Activated naive CD8-positive, alpha-beta T cell treated with anti-CD3 and anti-CD28 coated beads, Interleukin-2, amount 50 U/mL, for 24 hours (primary cell): ENCODE results near the gene ARID5B.

Experiments used
- ATAC-seq: fragments of 150-1000 bp; cut with Tn5 transposase; one replicate; pipeline ENCODE4 v1.10.0; 2021
- DNase-seq: peaks from one replicate; pipeline ENCODE4 v3.0.0; 2021
- H3K27ac Mint-ChIP-seq: one replicate; pipeline ENCODE4 v1.8.0; 2021; ENCODE audit warnings: mild to moderate bottlenecking, mixed read lengths
- H3K27me3 Mint-ChIP-seq: one replicate; pipeline ENCODE4 v1.8.0; 2021; ENCODE audit warnings: mixed read lengths
- H3K36me3 Mint-ChIP-seq: one replicate; pipeline ENCODE4 v1.8.0; 2021; ENCODE audit warnings: low read depth, mixed read lengths
- H3K4me1 Mint-ChIP-seq: one replicate; pipeline ENCODE4 v1.8.0; 2021; ENCODE audit warnings: mixed read lengths
- H3K4me3 Mint-ChIP-seq: one replicate; pipeline ENCODE4 v1.8.0; 2021; ENCODE audit warnings: mild to moderate bottlenecking, moderate library complexity, mixed read lengths
- H3K9me3 Mint-ChIP-seq: one replicate; pipeline ENCODE4 v1.8.0; 2021; ENCODE audit warnings: mixed read lengths

The ARID5B gene

DNA sequence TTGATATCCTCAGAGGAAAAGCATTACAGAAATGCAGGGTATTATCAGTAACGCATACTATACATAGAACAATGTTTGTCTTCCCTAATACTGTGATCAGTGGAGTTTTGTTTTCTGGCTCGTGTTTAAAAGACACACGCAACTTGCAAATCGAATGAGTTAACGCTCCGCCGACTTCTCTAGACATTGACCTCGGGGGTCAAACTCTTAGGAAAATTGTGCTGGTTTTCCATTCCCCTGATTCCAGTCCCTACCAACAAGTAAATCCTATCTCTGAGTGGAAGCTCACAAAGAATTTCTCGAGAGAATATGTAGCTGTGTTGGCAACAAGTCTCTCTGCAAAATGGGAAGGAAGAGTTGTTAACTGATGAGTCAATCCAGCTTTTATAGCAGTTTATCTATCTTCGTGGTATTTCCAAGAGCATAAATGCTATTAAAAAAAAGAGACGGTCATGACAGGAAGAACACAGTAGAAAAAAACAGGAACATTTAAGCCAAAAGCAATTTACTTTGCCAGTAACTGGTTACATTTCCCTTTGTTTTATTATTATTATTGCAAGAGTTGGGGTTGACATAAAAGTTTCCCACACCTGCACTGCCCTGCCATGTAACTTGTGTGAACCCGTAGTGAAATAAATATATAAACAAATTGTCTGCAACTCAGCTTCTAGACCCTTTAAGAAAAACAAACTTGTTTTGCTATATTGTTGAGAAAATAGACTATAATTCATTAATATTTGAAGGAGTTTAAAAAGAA is 144.4 kb downstream of the ARID5B start:
- H3K36me3 Mint-ChIP-seq, result peaks cover 30% of the 10 kb centered on the region
- H3K4me1 Mint-ChIP-seq, result peaks cover 98% of the 10 kb centered on the region
- H3K4me3 Mint-ChIP-seq, result peak overlapping the region; percentile 87
- H3K9me3 Mint-ChIP-seq, result no peaks in the 10 kb centered on the region
- DNase-seq (no peak), ATAC-seq (no peak)
- peak overlapping the region; percentile 90 for H3K27ac Mint-ChIP-seq
- no peaks in the 10 kb centered on the region for H3K27me3 Mint-ChIP-seq

GRCh38 chr10:62046522-62047227 is 145.2 kb downstream of the ARID5B start:
- ATAC-seq (peak; percentile 60), DNase-seq (peak; percentile 38)
- peaks cover 98% of the 10 kb centered on the region for H3K4me1 Mint-ChIP-seq

DNA sequence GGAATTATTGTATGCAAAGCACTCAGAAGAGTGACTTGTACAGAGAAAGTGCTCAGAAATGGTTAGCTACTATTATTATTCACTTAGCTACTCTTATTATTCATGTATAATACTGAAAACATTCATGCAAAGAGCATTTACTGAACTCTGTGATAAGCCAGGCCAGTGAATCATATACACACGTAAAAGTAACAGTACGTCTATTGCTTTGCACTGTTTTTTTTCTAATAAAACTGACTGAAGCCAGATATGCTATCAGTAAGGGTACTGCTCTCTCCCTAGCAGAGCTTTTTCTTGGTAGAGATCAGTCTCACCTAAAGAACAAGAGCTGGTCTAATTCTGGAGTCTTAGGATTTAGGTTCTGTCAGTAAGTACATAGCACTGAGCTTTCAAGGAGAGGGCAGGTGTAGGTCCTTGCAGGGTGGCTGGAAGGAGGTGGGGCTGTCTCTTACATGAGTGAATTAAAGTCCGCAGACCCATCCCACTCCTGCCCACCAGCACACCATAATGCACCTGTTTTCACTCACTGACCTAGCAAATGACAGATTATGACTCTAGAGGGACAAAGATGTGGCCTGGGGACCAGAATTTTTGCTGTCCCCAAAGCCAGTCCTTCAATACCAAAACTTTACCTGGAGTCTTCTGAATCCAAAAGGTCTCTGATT is 145.9 kb downstream of the ARID5B start:
- DNase-seq (no peak), ATAC-seq (peak; percentile 14)
- H3K27ac Mint-ChIP-seq, result peak overlapping the region; percentile 90
- no peaks in the 10 kb centered on the region for H3K9me3 Mint-ChIP-seq
- no peaks in the 10 kb centered on the region for H3K27me3 Mint-ChIP-seq
- H3K4me3 Mint-ChIP-seq, result peak overlapping the region; percentile 87
- peaks cover 40% of the 10 kb centered on the region for H3K36me3 Mint-ChIP-seq
- peaks cover 99% of the 10 kb centered on the region for H3K4me1 Mint-ChIP-seq

More at GRCh38 chr10:62046522-62047227, 145.2 kb downstream of the ARID5B start:
- no peaks in the 10 kb centered on the region for H3K27me3 Mint-ChIP-seq
- peaks cover 37% of the 10 kb centered on the region for H3K36me3 Mint-ChIP-seq
- peak overlapping the region; percentile 87 for H3K4me3 Mint-ChIP-seq
- H3K27ac Mint-ChIP-seq, result peak overlapping the region; percentile 90
- H3K9me3 Mint-ChIP-seq, result no peaks in the 10 kb centered on the region

DNA sequence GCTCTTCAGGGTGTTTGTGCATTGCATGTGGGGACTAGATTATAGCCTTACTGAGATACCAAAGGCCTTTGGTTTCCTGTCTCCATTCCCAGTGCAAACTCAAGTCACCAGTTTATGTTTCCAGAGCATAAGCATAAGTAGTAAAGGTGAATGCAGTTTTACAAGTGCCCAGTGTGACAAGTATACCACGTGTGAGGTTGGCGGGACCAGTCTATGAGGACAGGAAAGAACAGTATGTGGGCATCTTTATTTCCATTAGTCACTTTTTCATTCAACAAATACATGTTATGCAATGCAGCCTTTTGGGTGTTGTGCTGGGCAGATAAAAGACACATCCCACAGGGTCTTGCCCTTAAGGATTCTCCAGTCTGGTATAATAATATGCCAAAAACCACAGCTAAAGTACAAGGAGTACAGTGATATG is 146.5 kb downstream of the ARID5B start:
- Mint-ChIP-seq H3K27me3 (no peaks in the 10 kb centered on the region), H3K36me3 (peaks cover 44% of the 10 kb centered on the region), H3K4me3 (peak overlapping the region; percentile 87), H3K9me3 (peaks cover 6% of the 10 kb centered on the region), H3K27ac (peak overlapping the region; percentile 90), H3K4me1 (peaks cover 100% of the 10 kb centered on the region)
- DNase-seq (peak; percentile 41), ATAC-seq (peak; percentile 63)

- H3K27me3 Mint-ChIP-seq, result no peaks in the 10 kb centered on the region
- peaks cover 100% of the 10 kb centered on the region for H3K4me1 Mint-ChIP-seq
- H3K36me3 Mint-ChIP-seq, result peaks cover 49% of the 10 kb centered on the region
- peak overlapping the region; percentile 87 for H3K4me3 Mint-ChIP-seq
- DNase-seq (no peak), ATAC-seq (no peak)
- peak overlapping the region; percentile 90 for H3K27ac Mint-ChIP-seq
- peaks cover 10% of the 10 kb centered on the region for H3K9me3 Mint-ChIP-seq
Observed at GRCh38 chr10:62048470-62048869, 147.0 kb downstream of the ARID5B start.

DNA sequence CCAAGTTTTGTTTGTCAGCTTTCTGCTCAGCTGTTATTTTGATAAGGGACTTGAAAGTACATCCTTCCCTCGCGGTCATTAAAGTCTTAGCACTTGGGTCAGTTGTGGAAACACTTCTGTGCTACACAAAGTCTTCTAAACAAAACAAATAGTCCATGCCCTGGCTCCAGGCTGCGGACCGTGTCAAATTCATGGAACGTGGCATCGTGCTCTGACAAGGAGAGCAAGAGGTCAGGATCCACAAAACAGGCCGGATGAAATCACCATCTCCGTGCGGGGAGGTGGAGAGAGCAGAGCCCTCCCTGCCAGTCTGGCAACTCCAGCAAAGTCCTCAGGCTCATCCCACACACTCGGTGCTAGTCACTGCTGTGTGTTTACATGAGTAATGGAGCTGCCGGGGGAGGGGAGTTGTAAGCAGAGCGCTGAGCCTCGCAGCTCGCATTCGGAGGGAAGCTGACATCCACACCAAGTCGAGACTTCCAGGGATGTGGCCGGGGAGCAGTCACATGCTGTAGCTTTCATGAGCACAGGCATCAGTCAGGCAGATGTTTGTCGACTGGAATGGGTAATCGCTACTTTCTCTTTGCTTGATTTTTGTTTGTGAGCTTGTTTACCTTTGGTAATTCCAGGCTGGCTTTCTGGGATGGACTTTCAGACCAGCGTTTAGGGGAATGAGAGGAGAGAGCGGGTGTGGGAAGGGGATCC is 147.6 kb downstream of the ARID5B start:
- no peaks in the 10 kb centered on the region for H3K27me3 Mint-ChIP-seq
- peaks cover 100% of the 10 kb centered on the region for H3K4me1 Mint-ChIP-seq
- H3K4me3 Mint-ChIP-seq, result peak overlapping the region; percentile 87
- H3K9me3 Mint-ChIP-seq, result peaks cover 10% of the 10 kb centered on the region
- ATAC-seq, result peak; percentile 30
- DNase-seq, result peak; percentile 65
- H3K27ac Mint-ChIP-seq, result peak overlapping the region; percentile 90
- H3K36me3 Mint-ChIP-seq, result peaks cover 55% of the 10 kb centered on the region

DNA sequence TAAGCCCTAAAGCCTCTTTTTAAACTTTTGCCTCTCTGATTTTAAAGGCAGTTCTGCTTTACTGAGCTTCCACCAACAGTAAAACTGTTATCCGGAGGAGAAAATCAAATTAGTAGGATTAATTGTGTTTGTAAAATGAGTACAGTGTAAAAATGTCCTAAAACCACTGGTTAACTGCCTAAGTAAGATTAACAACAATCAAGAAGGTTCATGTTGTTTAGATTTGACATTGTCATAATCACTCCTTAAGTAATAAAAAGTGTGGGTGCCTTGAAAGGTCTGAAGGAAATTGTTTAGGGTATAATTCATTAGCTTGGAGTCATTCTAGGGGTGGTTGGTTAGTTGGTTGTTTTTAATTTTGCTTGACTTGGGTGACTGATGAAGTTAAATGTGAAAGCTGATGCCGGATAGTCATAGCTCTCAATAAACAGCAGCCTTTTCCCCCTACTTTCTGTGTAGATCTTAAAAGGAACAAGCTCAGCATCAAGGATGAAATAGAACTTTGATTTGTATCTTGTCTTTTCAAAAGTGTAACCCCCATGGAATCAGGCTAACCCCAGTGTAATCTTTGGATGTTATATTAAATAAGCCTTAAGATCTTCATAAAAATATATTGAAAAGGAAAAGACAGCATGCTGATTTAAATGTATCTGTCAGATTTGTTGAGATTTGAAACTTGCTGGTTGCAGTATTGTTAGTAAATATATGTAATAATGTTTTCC is 148.3 kb downstream of the ARID5B start:
- Mint-ChIP-seq H3K27ac (peak overlapping the region; percentile 90), H3K27me3 (no peaks in the 10 kb centered on the region), H3K36me3 (peaks cover 57% of the 10 kb centered on the region), H3K4me3 (peak overlapping the region; percentile 87), H3K9me3 (peaks cover 10% of the 10 kb centered on the region), H3K4me1 (peaks cover 100% of the 10 kb centered on the region)
- ATAC-seq (no peak), DNase-seq (no peak)

DNA sequence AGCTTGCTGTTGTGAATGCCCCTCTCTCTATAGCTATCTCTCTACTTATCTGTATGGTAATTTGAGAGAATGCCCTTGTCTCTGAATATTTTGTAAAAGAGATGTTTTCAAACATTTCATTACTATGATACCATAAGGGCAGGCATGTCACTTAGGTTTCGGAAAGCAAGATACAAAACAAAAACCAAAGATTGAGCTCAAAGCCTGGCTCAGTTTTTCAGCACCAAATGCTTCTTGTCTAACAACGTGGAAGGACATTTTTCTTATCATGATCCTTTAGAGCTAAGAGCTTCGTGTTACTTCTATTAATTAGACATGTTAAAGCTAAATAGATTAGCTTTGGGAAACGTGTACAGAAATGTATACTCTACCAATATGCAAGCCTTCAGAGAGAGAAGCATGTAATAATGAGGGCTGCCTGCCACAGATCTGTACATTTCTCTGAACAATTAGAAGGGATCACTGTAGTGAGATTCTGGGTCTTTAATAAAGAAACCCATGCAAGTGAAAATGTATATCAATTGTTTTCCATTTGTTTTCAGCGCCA is 148.9 kb downstream of the ARID5B start:
- Mint-ChIP-seq H3K27me3 (no peaks in the 10 kb centered on the region), H3K4me1 (peaks cover 100% of the 10 kb centered on the region), H3K27ac (peak overlapping the region; percentile 90), H3K9me3 (peaks cover 10% of the 10 kb centered on the region), H3K4me3 (peak overlapping the region; percentile 87), H3K36me3 (peaks cover 59% of the 10 kb centered on the region)
- DNase-seq (no peak), ATAC-seq (no peak)

DNA sequence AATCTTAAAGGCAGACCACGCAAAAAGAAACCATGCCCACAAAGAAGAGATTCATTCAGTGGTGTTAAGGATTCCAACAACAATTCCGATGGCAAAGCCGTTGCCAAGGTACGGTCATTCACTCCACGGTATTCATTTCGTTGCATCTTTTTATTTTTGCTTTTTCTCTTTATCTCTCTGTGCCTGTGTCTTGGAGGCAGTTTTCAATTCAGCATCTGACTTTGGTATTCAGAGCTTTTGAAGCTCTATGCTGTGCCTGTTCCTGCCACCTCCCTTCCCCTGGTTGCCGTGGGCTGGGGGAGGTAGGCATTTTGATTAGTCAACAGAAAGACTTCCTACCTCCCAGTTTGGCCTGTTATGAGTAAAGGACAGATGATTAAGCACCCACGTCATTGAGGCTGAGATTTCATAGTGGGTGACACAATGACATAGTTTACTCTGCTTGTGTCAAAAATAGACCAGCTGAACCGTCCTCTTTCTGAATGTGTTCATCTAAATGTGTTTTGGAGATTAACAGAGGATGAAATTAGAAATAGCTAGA is 149.5 kb downstream of the ARID5B start:
- Mint-ChIP-seq H3K4me1 (peaks cover 100% of the 10 kb centered on the region), H3K27me3 (no peaks in the 10 kb centered on the region), H3K4me3 (peak overlapping the region; percentile 87), H3K9me3 (peaks cover 10% of the 10 kb centered on the region), H3K36me3 (peaks cover 59% of the 10 kb centered on the region), H3K27ac (peak overlapping the region; percentile 90)
- DNase-seq, result peak; percentile 67
- ATAC-seq, result peak; percentile 55

GRCh38 chr10:62052276-62052675 is 150.8 kb downstream of the ARID5B start:
- DNase-seq (no peak), ATAC-seq (no peak)
- Mint-ChIP-seq H3K36me3 (peaks cover 70% of the 10 kb centered on the region), H3K27me3 (no peaks in the 10 kb centered on the region), H3K4me3 (peak overlapping the region; percentile 62), H3K4me1 (peaks cover 97% of the 10 kb centered on the region), H3K9me3 (peaks cover 10% of the 10 kb centered on the region), H3K27ac (peak overlapping the region; percentile 90)

GRCh38 chr10:62053860-62054259 is 152.4 kb downstream of the ARID5B start:
- H3K27ac Mint-ChIP-seq, result peak overlapping the region; percentile 90
- peak overlapping the region; percentile 57 for H3K4me3 Mint-ChIP-seq
- DNase-seq (no peak), ATAC-seq (no peak)
- no peaks in the 10 kb centered on the region for H3K27me3 Mint-ChIP-seq
- H3K36me3 Mint-ChIP-seq, result peaks cover 86% of the 10 kb centered on the region
- H3K4me1 Mint-ChIP-seq, result peaks cover 86% of the 10 kb centered on the region
- H3K9me3 Mint-ChIP-seq, result peaks cover 10% of the 10 kb centered on the region

DNA sequence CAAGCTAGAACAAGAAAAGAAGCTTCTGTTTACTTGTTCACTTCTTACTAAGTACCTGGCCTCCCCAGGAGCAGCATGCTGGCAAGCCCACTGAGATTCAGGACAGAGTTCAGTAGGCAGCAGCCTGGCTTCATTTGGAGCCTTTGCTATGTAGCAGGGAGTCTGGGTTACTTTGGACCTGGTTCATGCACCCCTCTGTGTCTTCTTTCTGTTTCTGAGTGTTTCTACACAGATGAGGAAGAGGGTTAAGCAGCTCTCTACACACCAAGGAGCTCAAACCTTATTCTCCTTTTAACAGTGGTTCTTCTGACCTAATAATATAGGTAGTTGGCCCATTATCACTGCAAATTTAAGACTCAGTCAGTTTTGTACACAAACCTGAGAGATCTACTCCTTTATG is 152.9 kb downstream of the ARID5B start:
- H3K4me3 Mint-ChIP-seq, result peak overlapping the region; percentile 57
- DNase-seq (no peak), ATAC-seq (no peak)
- peaks cover 10% of the 10 kb centered on the region for H3K9me3 Mint-ChIP-seq
- peaks cover 86% of the 10 kb centered on the region for H3K4me1 Mint-ChIP-seq
- H3K27ac Mint-ChIP-seq, result peak overlapping the region; percentile 90
- peaks cover 89% of the 10 kb centered on the region for H3K36me3 Mint-ChIP-seq
- no peaks in the 10 kb centered on the region for H3K27me3 Mint-ChIP-seq

- Mint-ChIP-seq H3K9me3 (peaks cover 10% of the 10 kb centered on the region), H3K4me3 (peak overlapping the region; percentile 57), H3K27me3 (no peaks in the 10 kb centered on the region), H3K27ac (peak overlapping the region; percentile 90), H3K4me1 (peaks cover 86% of the 10 kb centered on the region), H3K36me3 (peaks cover 90% of the 10 kb centered on the region)
- DNase-seq, result no peak
- ATAC-seq, result peak; percentile 55
Observed at GRCh38 chr10:62054830-62055229, 153.3 kb downstream of the ARID5B start.
